ENCODE measurements around the gene MVB12A.

Gene MVB12A

GRCh38 chr19:17436874-17437267 is 17.0 kb downstream of the MVB12A start:
- FAIRE-seq (no peak), DNase-seq (ENCODE audit: extremely low spot score, insufficient read length, low read depth) (no peak)

GRCh38 chr19:17441241-17442021 is 21.6 kb downstream of the MVB12A start:
- no peak for FAIRE-seq
- no peak for DNase-seq (ENCODE audit: extremely low spot score, insufficient read length, low read depth)

- no peak for FAIRE-seq
- no peak for DNase-seq (ENCODE audit: extremely low spot score, insufficient read length, low read depth)
Observed at GRCh38 chr19:17445526-17446165, 25.8 kb downstream of the MVB12A start.

GRCh38 chr19:17447704-17448130 is 27.9 kb downstream of the MVB12A start:
- FAIRE-seq (no peak), DNase-seq (ENCODE audit: extremely low spot score, insufficient read length, low read depth) (no peak)

GRCh38 chr19:17448131-17448967 is 28.5 kb downstream of the MVB12A start, which contains the start of gene TMEM221:
TSS of gene TMEM221 (minus strand) at chr19:17448668. CDS start at chr19:17448462, 206 bp downstream.
- FAIRE-seq (no peak), DNase-seq (ENCODE audit: extremely low spot score, insufficient read length, low read depth) (no peak)

GRCh38 chr19:17450264-17451075 is 30.6 kb downstream of the MVB12A start:
- peak; percentile 77 for FAIRE-seq
- DNase-seq (ENCODE audit: extremely low spot score, insufficient read length, low read depth) = no peak

GRCh38 chr19:17451820-17452219 is 32.0 kb downstream of the MVB12A start:
- DNase-seq (ENCODE audit: extremely low spot score, insufficient read length, low read depth) (no peak), FAIRE-seq (no peak)

GRCh38 chr19:17454576-17455071 is 34.8 kb downstream of the MVB12A start:
- FAIRE-seq = no peak
- no peak for DNase-seq (ENCODE audit: extremely low spot score, insufficient read length, low read depth)

GRCh38 chr19:17455308-17456123 is 35.7 kb downstream of the MVB12A start:
- no peak for FAIRE-seq
- no peak for DNase-seq (ENCODE audit: extremely low spot score, insufficient read length, low read depth)

- FAIRE-seq (no peak), DNase-seq (ENCODE audit: extremely low spot score, insufficient read length, low read depth) (no peak)
Observed at GRCh38 chr19:17456127-17456526, 36.3 kb downstream of the MVB12A start.

GRCh38 chr19:17457616-17458015 is 37.8 kb downstream of the MVB12A start:
- FAIRE-seq = no peak
- DNase-seq (ENCODE audit: extremely low spot score, insufficient read length, low read depth) = no peak

GRCh38 chr19:17458970-17459369 is 39.1 kb downstream of the MVB12A start:
- DNase-seq (ENCODE audit: extremely low spot score, insufficient read length, low read depth) (no peak), FAIRE-seq (no peak)

GRCh38 chr19:17460372-17461230 is 40.8 kb downstream of the MVB12A start, which contains the start of gene NXNL1:
TSS of gene NXNL1 (minus strand) at chr19:17460926. CDS start at chr19:17460869, 57 bp downstream.
- FAIRE-seq (no peak), DNase-seq (ENCODE audit: extremely low spot score, insufficient read length, low read depth) (no peak)

GRCh38 chr19:17466487-17466850 is 46.6 kb downstream of the MVB12A start:
- DNase-seq (ENCODE audit: extremely low spot score, insufficient read length, low read depth) (no peak), FAIRE-seq (no peak)

- no peak for DNase-seq (ENCODE audit: extremely low spot score, insufficient read length, low read depth)
Observed at GRCh38 chr19:17467471-17468301, 47.8 kb downstream of the MVB12A start.

GRCh38 chr19:17468302-17469091 is 48.6 kb downstream of the MVB12A start:
- no peak for FAIRE-seq
- DNase-seq (ENCODE audit: extremely low spot score, insufficient read length, low read depth) = no peak

More at GRCh38 chr19:17467471-17468301, 47.8 kb downstream of the MVB12A start:
- FAIRE-seq = no peak
